GM19372 (cell line): Measurements from ENCODE around the gene PDGFA.
A peak's percentile ranks its signal among the peaks of the same experiment; 100 is the strongest.

Source experiments
- ATAC-seq: cut with Tn5 transposase; IDR thresholded peaks from one replicate; pipeline ENCODE4 v1.9.1; 2021; ENCODE audit warnings: mild to moderate bottlenecking, low read depth, moderate library complexity; ENCODE audit not compliant: unreplicated experiment

The PDGFA gene

GRCh38 chr7:520503-521161 lies 986 bp upstream of the PDGFA start:
- no peak for ATAC-seq

- peak; percentile 15 for ATAC-seq
Observed at GRCh38 chr7:518630-519483, 789 bp downstream of the PDGFA start.

GRCh38 chr7:517774-518629 lies 1.6 kb downstream of the PDGFA start:
- ATAC-seq: no peak

GRCh38 chr7:516606-517456 lies 2.8 kb downstream of the PDGFA start:
- ATAC-seq: no peak

- no peak for ATAC-seq
Observed at GRCh38 chr7:516216-516605, 3.4 kb downstream of the PDGFA start.

- ATAC-seq: no peak
Observed at GRCh38 chr7:515628-516027, 4.0 kb downstream of the PDGFA start.

- no peak for ATAC-seq
Observed at GRCh38 chr7:514651-515598, 4.7 kb downstream of the PDGFA start.

GRCh38 chr7:514242-514641 lies 5.4 kb downstream of the PDGFA start:
- ATAC-seq: no peak

- ATAC-seq: no peak
Observed at GRCh38 chr7:513521-514166, 6.0 kb downstream of the PDGFA start.

GRCh38 chr7:512541-513311 lies 6.9 kb downstream of the PDGFA start:
- ATAC-seq: no peak

- no peak for ATAC-seq
Observed at GRCh38 chr7:512146-512510, 7.5 kb downstream of the PDGFA start.

- ATAC-seq: no peak
Observed at GRCh38 chr7:511476-512145, 8.0 kb downstream of the PDGFA start.

GRCh38 chr7:510782-511281 lies 8.8 kb downstream of the PDGFA start:
- no peak for ATAC-seq

GRCh38 chr7:510131-510481 lies 9.5 kb downstream of the PDGFA start:
- ATAC-seq: no peak

- no peak for ATAC-seq
Observed at GRCh38 chr7:509426-510130, 10.1 kb downstream of the PDGFA start.

GRCh38 chr7:508461-509170 lies 11.0 kb downstream of the PDGFA start:
- ATAC-seq: no peak
